GM12874 (cell line): ENCODE measurements around the gene ADK.

Experiments
- CTCF ChIP-seq: IDR thresholded peaks from 2 replicates; pipeline ENCODE4 v1.5.1; 2011; ENCODE audit warnings: low read depth, mild to moderate bottlenecking, control low read depth, low read length, moderate library complexity; ENCODE audit not compliant: insufficient read depth

ADK gene

GRCh38 chr10:74150204-74150989, 624 bp upstream of the ADK start, which contains the start of gene AP3M1:
Gene AP3M1, minus strand, starts transcription at chr10:74150828. Its CDS starts 12,449 bp downstream, at chr10:74138379.
- TF ChIP-seq CTCF, result no peak

GRCh38 chr10:74151879-74152722, 1.1 kb downstream of the ADK start:
- TF ChIP-seq CTCF, result no peak

- no peak for TF ChIP-seq CTCF
Observed at GRCh38 chr10:74153123-74153522, 2.1 kb downstream of the ADK start.

- no peak for TF ChIP-seq CTCF
Observed at GRCh38 chr10:74153676-74154075, 2.7 kb downstream of the ADK start.

GRCh38 chr10:74156919-74157289, 5.9 kb downstream of the ADK start:
- TF ChIP-seq CTCF, result no peak

GRCh38 chr10:74160013-74160412, 9.0 kb downstream of the ADK start:
- TF ChIP-seq CTCF, result no peak

- TF ChIP-seq CTCF, result no peak
Observed at GRCh38 chr10:74163319-74164068, 12.5 kb downstream of the ADK start.
